Kidney capillary endothelial cell (primary cell): Measurements from ENCODE around the gene ARPC3.
"Not testable (repeated sequence)": the region's sequence is repeated elsewhere in the genome, so short reads cannot be mapped to it uniquely, and the experiment has no call there.

Experiments
- DNase-seq: peaks from one replicate; pipeline ENCODE4 v3.0.0-alpha.2; 2018; ENCODE audit warnings: low spot score

The ARPC3 gene

GRCh38 chr12:110417113-110417512 lies 33.0 kb downstream of the ARPC3 start:
- DNase-seq: not testable (repeated sequence)

DNA sequence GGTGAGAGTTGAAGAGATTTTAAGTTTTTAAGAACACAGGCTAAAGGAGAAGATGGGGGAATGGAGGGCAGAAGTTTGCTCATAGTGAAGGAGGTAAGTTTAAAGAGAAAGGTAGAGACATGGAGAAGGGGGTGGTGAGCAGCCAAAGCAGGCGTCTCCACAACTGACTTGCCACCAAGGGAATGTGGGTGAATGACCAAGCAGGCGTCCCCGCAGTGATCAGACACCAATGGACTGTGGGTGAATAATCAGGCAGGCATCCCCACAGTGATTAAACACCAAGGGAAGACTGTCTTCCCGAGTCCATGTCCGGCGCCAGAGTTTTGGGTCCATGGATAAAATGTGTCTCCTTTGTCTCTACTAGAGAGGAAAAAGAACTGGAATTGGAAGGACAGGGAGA lies 40.1 kb downstream of the ARPC3 start:
- DNase-seq: not testable (repeated sequence)

GRCh38 chr12:110405126-110405662 lies 44.9 kb downstream of the ARPC3 start:
- DNase-seq: not testable (repeated sequence)

GRCh38 chr12:110403976-110404682 lies 46.0 kb downstream of the ARPC3 start:
- DNase-seq: peak; percentile 73

DNA sequence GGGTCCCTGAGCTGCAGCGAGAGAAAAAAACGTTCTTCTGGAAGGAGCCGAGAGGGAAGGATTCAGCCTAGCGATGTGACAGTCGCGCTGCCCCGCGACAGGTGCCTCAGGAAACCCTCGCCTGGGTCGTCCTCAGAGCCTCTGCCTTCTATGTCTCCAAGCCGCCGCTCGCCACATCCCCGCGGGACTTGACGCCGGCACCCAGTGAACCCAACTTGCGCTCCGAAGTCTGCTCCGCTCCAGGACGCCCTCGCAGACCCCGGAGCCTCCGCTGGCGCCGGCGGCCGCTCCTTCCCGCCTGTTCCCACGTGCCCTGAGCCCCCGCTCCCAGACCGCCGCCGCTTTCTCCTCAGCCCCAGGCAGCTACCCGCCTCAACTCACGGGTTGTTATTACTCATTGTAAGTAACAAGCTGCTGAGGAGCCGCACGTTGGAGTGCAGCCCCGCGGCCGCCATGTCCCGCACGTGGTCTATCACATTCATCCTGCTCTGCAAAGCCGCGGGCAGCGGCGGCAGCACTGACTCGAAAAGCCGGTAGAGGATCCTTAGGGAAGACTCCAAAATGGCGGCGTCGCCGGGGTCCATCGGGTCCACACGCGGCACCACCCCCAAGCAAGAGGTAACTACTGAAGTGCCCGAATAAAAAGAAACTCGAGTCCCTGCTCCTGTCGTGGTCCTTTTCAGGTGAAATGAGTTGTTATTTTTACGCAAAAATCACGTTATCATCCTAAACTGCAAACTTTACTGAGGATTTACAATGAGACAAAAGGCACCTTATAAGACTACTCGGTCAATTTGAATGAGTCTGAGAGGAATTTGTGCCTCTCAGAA lies 46.8 kb downstream of the ARPC3 start, which contains the start of gene ANAPC7:
ANAPC7 (minus strand) TSS at position 563 of the 830 bp plus-strand sequence; CDS start at position 482, 81 bp downstream.
- peak; percentile 88 for DNase-seq
